Gastrocnemius medialis (tissue), 4 donors: ENCODE measurements around the gene EXOC6. TPM values are rescaled to one million over a fixed set of nuclear protein-coding genes. Genes with fewer than 3 reads are reported as not detected.

ENCODE experiments used
- ATAC-seq, 2 donors: fragments of 150-250 bp; one replicate each; pipeline ENCODE4 v1.9.1; 2016
- DNase-seq, 2 donors: peaks; one replicate each; pipeline ENCODE4 v3.0.0-alpha.2; 2019
- H3K27ac ChIP-seq, 4 donors: fragments of 200-600 bp; sonication (generic); 1 replicate in 1 of 4; 2 replicates in 3 of 4; pipeline ENCODE4 v1.5.1; 2016 to 2018; ENCODE audit warnings: mild to moderate bottlenecking in 2 of 4, moderate library complexity in 1 of 4
- H3K27me3 ChIP-seq, 3 donors: fragments of 200-600 bp; sonication (generic) in 2 of 3; 1 replicate in 1 of 3; 2 replicates in 2 of 3; pipeline versions ENCODE4 v1.5.1 to v1.6.0; 2016 to 2019; ENCODE audit warnings: mild to moderate bottlenecking in 1 of 3, moderate library complexity in 1 of 3
- H3K36me3 ChIP-seq, 2 donors: fragments of 200-600 bp; sonication (generic) in 1 of 2; one replicate each; pipeline ENCODE4 v1.5.1; 2017 to 2018
- H3K4me1 ChIP-seq, 2 donors: fragments of 200-600 bp; sonication (generic) in 1 of 2; one replicate each; pipeline ENCODE4 v1.5.1; 2016 to 2017; ENCODE audit warnings: mild to moderate bottlenecking in 2 of 2
- H3K4me3 ChIP-seq, 4 donors: fragments of 200-600 bp; sonication (generic) in 3 of 4; 1 replicate in 1 of 4; 2 replicates in 3 of 4; pipeline ENCODE4 v1.5.1; 2016 to 2019; ENCODE audit warnings: mild to moderate bottlenecking in 2 of 4
- H3K9me3 ChIP-seq, 3 donors: fragments of 200-600 bp; sonication (generic) in 2 of 3; 1 replicate in 1 of 3; 2 replicates in 2 of 3; pipeline ENCODE4 v1.5.1; 2016 to 2019
- CTCF ChIP-seq, 5 experiments: fragments of 450-650 bp in 3 of 5; fragments of 200-600 bp in 2 of 5; sonication (generic) in 2 of 5; IDR thresholded peaks in 4 of 5; conservative IDR thresholded peaks in 1 of 5; 1 replicate in 4 of 5; 2 replicates in 1 of 5; pipeline ENCODE4 v1.5.1; 2016 to 2019; ENCODE audit warnings: antibody characterized with exemption in 5 of 5, mild to moderate bottlenecking in 3 of 5, moderate library complexity in 3 of 5
- POLR2A ChIP-seq, 2 donors: fragments of 450-650 bp; IDR thresholded peaks; one replicate each; pipeline ENCODE4 v1.6.1; 2017; ENCODE audit warnings: antibody characterized with exemption in 2 of 2, mild to moderate bottlenecking in 2 of 2, moderate library complexity in 2 of 2
- in situ Hi-C, 4 donors: fragments of 200-750 bp; cut with MboI; loops; one replicate each; pipeline versions ENCODE4 v1.15.0 to v1.8.0; 2017; ENCODE audit warnings: low sequenced_read_pairs in 4 of 4
- intact Hi-C: fragments of 100-400 bp; cut with DNase I; formaldehyde crosslinking; loops from one replicate; pipeline ENCODE4 v1.15.1; 2023; ENCODE audit warnings: low total_unique reads
- total RNA-seq, 4 donors: library from RNA; depleted of rRNA; stranded (reverse); fragments of >200 nt; gene quantifications; one replicate each; pipeline versions ENCODE4 v1.1.0 to v1.2.3, GENCODE V29; 2016

EXOC6 gene
- total RNA-seq, 4 donors from 2014 or later = 11.8 to 16.8 (median 14.6) TPM

GRCh38 chr10:92829786-92830377, 18.4 kb upstream of the EXOC6 start:
- ATAC-seq = no peak
- Histone ChIP-seq H3K9me3 (no peaks in the 10 kb centered on the region), H3K4me3 (no peak overlapping the region), H3K27ac (no peak overlapping the region), H3K4me1 (peaks cover 11 to 15% of the 10 kb centered on the region in 2 donors), H3K27me3 (no peaks in the 10 kb centered on the region), H3K36me3 (no peaks in the 10 kb centered on the region)
- in situ Hi-C loops (loop anchor here in 1 of 4 donors (10.0 kb wide), 1 partner anchor 45 kb away; no protein-coding TSS in a partner anchor), intact Hi-C loops (loop anchor here (10.0 kb wide), 1 partner anchor 135 kb away; no protein-coding TSS in a partner anchor)
- DNase-seq = no peak
- TF ChIP-seq POLR2A (IDR thresholded peaks at IDR 0.05) (no peak), CTCF (IDR thresholded peaks at IDR 0.05 in 4 of 5, conservative IDR thresholded peaks at IDR 0.05 in 1 of 5) (no peak)

DNA sequence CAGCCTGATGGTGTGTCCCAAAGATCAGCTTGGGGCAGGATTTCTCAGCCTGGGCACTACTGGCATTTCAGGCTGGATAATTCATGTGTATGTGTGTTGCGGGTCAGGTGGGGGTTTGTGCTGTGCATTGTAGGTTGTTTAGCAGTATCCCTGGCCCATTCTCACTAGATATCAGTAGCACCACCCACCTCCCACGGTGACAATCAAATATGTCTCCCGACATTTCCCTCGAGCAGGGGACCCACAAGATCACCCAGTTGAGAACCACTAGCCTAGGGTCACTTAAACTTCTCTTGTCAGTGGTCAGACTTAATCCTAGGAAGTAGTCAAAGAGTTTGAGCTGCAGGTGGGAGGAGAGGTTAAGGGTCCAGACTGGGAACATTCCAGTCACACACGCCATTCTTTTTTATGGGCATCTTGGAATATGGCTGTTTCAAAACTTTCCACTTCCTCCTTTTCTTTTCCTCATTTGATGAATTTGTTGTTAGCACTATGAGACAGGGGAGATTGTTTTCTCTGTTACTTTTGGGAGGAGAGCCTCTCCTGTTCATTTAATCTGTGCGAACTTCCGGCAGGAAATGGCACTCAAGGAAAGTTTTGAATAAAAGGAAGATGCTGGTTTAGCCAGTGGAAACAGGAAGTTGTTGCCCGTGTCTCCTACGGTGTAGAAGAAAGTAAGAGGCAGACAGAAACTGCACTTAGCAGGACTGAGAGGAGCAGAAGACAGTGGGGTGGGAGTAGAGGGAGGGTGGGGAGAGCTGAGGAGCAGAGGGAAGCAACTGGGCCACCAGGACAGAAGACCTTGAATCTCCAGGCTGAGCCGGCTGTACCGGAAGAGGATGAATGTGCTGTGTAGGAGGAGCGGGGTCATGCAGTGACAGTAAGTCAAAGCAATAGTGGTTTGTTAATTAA, 17.6 kb upstream of the EXOC6 start:
- peak overlapping the region in 1 of 4 donors; percentile 24 for H3K4me3 ChIP-seq
- intact Hi-C loops (no loop called here), in situ Hi-C loops (no loop called here)
- DNase-seq (no peak), ATAC-seq (no peak)
- no peaks in the 10 kb centered on the region for H3K36me3 ChIP-seq
- H3K4me1 ChIP-seq = peaks cover 13 to 16% of the 10 kb centered on the region in 2 donors
- peak overlapping the region in 2 of 4 donors; percentile 7 to 24 for H3K27ac ChIP-seq
- no peaks in the 10 kb centered on the region for H3K9me3 ChIP-seq
- TF ChIP-seq POLR2A (IDR thresholded peaks at IDR 0.05) = no peak
- no peak for TF ChIP-seq CTCF (IDR thresholded peaks at IDR 0.05 in 4 of 5, conservative IDR thresholded peaks at IDR 0.05 in 1 of 5)
- no peaks in the 10 kb centered on the region for H3K27me3 ChIP-seq

DNA sequence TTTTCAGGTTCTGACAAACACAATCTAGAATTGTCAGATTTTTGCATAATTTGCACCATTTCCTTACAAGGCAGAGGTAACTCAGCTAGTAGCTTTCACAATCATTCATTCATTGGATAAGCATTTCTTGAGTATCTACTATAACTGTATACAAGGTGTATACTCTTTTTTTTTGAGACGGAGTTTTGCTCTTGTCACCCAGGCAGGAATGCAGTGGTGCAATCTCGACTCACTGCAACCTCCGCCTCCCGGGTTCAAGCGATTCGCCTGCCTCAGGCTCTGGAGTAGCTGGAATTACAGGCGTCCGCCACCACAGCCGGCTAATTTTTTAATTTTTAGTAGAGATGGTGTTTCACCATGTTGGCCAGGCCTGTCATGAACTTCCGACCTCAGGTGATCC, 16.2 kb upstream of the EXOC6 start:
- Histone ChIP-seq H3K4me1 (peaks cover 23 to 26% of the 10 kb centered on the region in 2 donors), H3K9me3 (no peaks in the 10 kb centered on the region), H3K27ac (no peak overlapping the region), H3K4me3 (no peak overlapping the region), H3K27me3 (no peaks in the 10 kb centered on the region), H3K36me3 (no peaks in the 10 kb centered on the region)
- TF ChIP-seq POLR2A (IDR thresholded peaks at IDR 0.05) (no peak), CTCF (IDR thresholded peaks at IDR 0.05 in 4 of 5, conservative IDR thresholded peaks at IDR 0.05 in 1 of 5) (no peak)
- DNase-seq = no peak
- intact Hi-C loops (no loop called here), in situ Hi-C loops (no loop called here)
- ATAC-seq = no peak

DNA sequence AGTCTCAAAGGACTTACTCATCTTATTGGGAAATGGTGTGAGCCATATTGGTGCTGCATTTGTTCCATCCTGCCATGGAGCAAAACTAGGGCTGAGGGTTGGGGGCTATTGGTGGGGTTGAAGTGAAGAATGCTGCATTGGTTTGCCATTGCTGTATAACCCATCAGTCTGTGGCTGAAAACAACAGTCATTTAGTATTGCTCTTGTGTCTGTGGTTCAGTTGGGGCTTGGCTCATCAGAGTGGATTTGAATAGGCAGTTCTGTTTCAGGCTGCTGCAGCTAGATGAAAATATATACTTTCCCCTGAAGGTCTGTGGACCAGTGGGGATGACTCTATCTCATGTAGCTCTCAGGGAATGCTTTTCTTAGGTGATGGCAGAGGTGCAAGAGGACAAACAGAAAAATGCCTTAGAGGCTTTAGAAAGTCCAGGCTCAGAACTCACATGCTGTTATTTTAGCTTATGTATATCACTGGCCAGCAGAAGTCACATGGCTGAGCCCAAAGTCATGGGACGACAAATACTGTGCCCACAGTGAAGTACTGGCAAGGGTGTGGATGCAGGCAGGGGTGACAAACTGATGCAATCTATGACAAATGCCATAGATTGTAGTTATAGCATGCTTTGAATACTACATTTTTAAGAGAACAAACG, 15.2 kb upstream of the EXOC6 start:
- DNase-seq (peak in 1 of 2 donors; percentile 32), ATAC-seq (peak in 1 of 2 donors; percentile 49)
- in situ Hi-C loops (no loop called here), intact Hi-C loops (no loop called here)
- Histone ChIP-seq H3K36me3 (no peaks in the 10 kb centered on the region), H3K4me3 (no peak overlapping the region), H3K27me3 (no peaks in the 10 kb centered on the region), H3K27ac (peak overlapping the region; percentile 47 to 81 (median 76)), H3K4me1 (peaks cover 23 to 31% of the 10 kb centered on the region in 2 donors), H3K9me3 (no peaks in the 10 kb centered on the region)
- TF ChIP-seq CTCF (IDR thresholded peaks at IDR 0.05 in 4 of 5, conservative IDR thresholded peaks at IDR 0.05 in 1 of 5) = no peak
- no peak for TF ChIP-seq POLR2A (IDR thresholded peaks at IDR 0.05)
